Tibial nerve (tissue), 4 donors: ENCODE data around the gene CHAC1.

ENCODE experiments used
- CTCF ChIP-seq, 5 experiments: fragments of 200-600 bp in 3 of 5; fragments of 450-650 bp in 2 of 5; sonication (generic) in 3 of 5; IDR thresholded peaks; one replicate each; pipeline ENCODE4 v1.5.1; 2016 to 2019; ENCODE audit warnings: antibody characterized with exemption in 5 of 5, mild to moderate bottlenecking in 3 of 5, moderate library complexity in 2 of 5
- EP300 ChIP-seq, 2 donors: sonication (generic); formaldehyde crosslinking; IDR thresholded peaks; one replicate each; pipeline ENCODE4 v1.6.1; 2017; ENCODE audit warnings: antibody characterized with exemption in 2 of 2, mild to moderate bottlenecking in 1 of 2
- POLR2A ChIP-seq, 2 donors: fragments of 450-650 bp; IDR thresholded peaks; one replicate each; pipeline ENCODE4 v1.6.1; 2017; ENCODE audit warnings: antibody characterized with exemption in 2 of 2, mild to moderate bottlenecking in 2 of 2, moderate library complexity in 2 of 2

- TF ChIP-seq CTCF (IDR thresholded peaks at IDR 0.05) (no peak), POLR2A (IDR thresholded peaks at IDR 0.05) (no peak), EP300 (IDR thresholded peaks at IDR 0.05) (no peak)
Measured at GRCh38 chr15:40915116-40915661, 38.1 kb upstream of the CHAC1 start.
